Tibial nerve (tissue), 4 donors: ENCODE measurements around the gene CYB561D1. TPM values are rescaled to one million over a fixed set of nuclear protein-coding genes. Genes with fewer than 3 reads are reported as not detected.

ENCODE experiments used
- DNase-seq, 2 donors: peaks; one replicate each; pipeline ENCODE4 v3.0.0-alpha.2; 2019; ENCODE audit warnings: low spot score in 2 of 2
- H3K27ac ChIP-seq, 4 donors: fragments of 200-600 bp; sonication (generic) in 3 of 4; one replicate each; pipeline ENCODE4 v1.5.1; 2017 to 2019; ENCODE audit warnings: mild to moderate bottlenecking in 1 of 4
- H3K27me3 ChIP-seq, 2 donors: fragments of 200-600 bp; sonication (generic) in 1 of 2; one replicate each; pipeline versions ENCODE4 v1.5.1 to v1.6.0; 2017 to 2019
- H3K36me3 ChIP-seq, 3 donors: fragments of 200-600 bp; sonication (generic); one replicate each; pipeline ENCODE4 v1.5.1; 2018 to 2019
- H3K4me1 ChIP-seq, 4 donors: fragments of 200-600 bp; sonication (generic) in 3 of 4; one replicate each; pipeline ENCODE4 v1.5.1; 2017 to 2019
- H3K4me3 ChIP-seq, 4 donors: fragments of 200-600 bp; sonication (generic) in 3 of 4; one replicate each; pipeline ENCODE4 v1.5.1; 2017 to 2019; ENCODE audit warnings: mild to moderate bottlenecking in 1 of 4, moderate library complexity in 1 of 4
- H3K9me3 ChIP-seq, 4 donors: fragments of 200-600 bp; sonication (generic) in 3 of 4; one replicate each; pipeline ENCODE4 v1.5.1; 2017 to 2019
- EP300 ChIP-seq, 2 donors: sonication (generic); formaldehyde crosslinking; IDR thresholded peaks; one replicate each; pipeline ENCODE4 v1.6.1; 2017; ENCODE audit warnings: antibody characterized with exemption in 2 of 2, mild to moderate bottlenecking in 1 of 2
- POLR2A ChIP-seq, 2 donors: fragments of 450-650 bp; IDR thresholded peaks; one replicate each; pipeline ENCODE4 v1.6.1; 2017; ENCODE audit warnings: antibody characterized with exemption in 2 of 2, mild to moderate bottlenecking in 2 of 2, moderate library complexity in 2 of 2
- WGBS, 2 donors: methylation state at CpG; one replicate each; pipeline ENCODE4 v1.1.5; 2018; 5-methylcytosine and 5-hydroxymethylcytosine counted together
- total RNA-seq, 4 donors: library from RNA; depleted of rRNA; stranded (reverse); fragments of >200 nt; gene quantifications; one replicate each; pipeline ENCODE4 v1.1.0, GENCODE V29; 2016
- TF ChIP-seq, protein P1 (sequence below), 5 experiments: fragments of 200-600 bp in 3 of 5; fragments of 450-650 bp in 2 of 5; sonication (generic) in 3 of 5; IDR thresholded peaks; one replicate each; pipeline ENCODE4 v1.5.1; 2016 to 2019; ENCODE audit warnings: antibody characterized with exemption in 5 of 5, mild to moderate bottlenecking in 3 of 5, moderate library complexity in 2 of 5

CYB561D1 gene
- total RNA-seq, 4 donors from 2014 or later, result 4.4 to 8.4 (median 5.6) TPM

DNA sequence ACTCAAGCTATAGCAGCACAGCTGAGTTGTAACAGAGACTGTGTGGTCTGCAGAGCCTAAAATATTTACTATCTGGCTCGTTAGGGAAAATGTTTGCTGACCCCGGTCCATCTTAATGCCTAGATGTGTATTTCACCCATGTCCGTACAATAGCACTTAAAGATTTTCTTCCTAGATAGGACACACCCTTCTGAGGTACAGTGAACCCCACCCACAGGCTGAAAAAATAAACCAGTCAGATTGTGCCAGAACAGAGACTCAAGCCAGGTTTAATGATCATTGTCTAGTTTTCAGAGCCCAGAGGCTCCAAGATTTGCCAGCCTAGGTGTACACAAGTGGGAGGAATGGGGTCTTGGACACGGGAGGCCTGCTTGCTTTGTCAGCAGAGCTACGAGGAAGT, 10.0 kb downstream of the CYB561D1 start:
- TF ChIP-seq POLR2A (IDR thresholded peaks at IDR 0.05) (no peak), EP300 (IDR thresholded peaks at IDR 0.05) (no peak)
- TF ChIP-seq, protein P1, sequence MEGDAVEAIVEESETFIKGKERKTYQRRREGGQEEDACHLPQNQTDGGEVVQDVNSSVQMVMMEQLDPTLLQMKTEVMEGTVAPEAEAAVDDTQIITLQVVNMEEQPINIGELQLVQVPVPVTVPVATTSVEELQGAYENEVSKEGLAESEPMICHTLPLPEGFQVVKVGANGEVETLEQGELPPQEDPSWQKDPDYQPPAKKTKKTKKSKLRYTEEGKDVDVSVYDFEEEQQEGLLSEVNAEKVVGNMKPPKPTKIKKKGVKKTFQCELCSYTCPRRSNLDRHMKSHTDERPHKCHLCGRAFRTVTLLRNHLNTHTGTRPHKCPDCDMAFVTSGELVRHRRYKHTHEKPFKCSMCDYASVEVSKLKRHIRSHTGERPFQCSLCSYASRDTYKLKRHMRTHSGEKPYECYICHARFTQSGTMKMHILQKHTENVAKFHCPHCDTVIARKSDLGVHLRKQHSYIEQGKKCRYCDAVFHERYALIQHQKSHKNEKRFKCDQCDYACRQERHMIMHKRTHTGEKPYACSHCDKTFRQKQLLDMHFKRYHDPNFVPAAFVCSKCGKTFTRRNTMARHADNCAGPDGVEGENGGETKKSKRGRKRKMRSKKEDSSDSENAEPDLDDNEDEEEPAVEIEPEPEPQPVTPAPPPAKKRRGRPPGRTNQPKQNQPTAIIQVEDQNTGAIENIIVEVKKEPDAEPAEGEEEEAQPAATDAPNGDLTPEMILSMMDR (IDR thresholded peaks at IDR 0.05), result no peak
- 67 to 68% methylated on average over 5 of the region's 5 CpGs for WGBS, 2 donors
- Histone ChIP-seq H3K4me1 (peaks cover 0 to 50% (median 16%) of the 10 kb centered on the region in 4 donors), H3K27me3 (no peaks in the 10 kb centered on the region), H3K9me3 (no peaks in the 10 kb centered on the region), H3K27ac (no peak overlapping the region), H3K36me3 (peaks cover 0 to 60% (median 0%) of the 10 kb centered on the region in 3 donors), H3K4me3 (no peak overlapping the region)
- DNase-seq, result no peak

DNA sequence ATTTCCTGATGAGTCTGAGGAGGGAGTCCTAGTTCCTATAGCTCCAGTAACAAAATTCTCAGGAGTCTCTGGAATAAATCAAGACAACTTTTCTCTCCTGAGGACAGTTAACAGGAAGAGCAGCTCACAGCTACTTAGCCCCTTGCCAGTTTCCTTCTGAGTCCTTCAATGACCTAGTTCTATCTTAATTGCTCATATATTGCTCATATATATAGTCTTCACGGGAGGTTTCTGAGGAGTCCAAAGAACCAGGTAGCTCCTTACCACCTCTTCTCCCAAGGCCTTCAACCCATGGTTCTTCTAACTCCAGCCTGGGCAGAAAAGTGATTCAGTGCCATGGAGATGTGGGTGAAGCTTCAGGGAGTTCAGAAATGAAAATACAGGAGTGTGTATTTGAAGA, 11.1 kb downstream of the CYB561D1 start:
- 89 to 100% methylated on average over 1 of the region's 1 CpG for WGBS, 2 donors
- peaks cover 0 to 55% (median 0%) of the 10 kb centered on the region in 3 donors for H3K36me3 ChIP-seq
- no peaks in the 10 kb centered on the region for H3K27me3 ChIP-seq
- TF ChIP-seq, protein P1 (IDR thresholded peaks at IDR 0.05), result no peak
- TF ChIP-seq POLR2A (IDR thresholded peaks at IDR 0.05) (no peak), EP300 (IDR thresholded peaks at IDR 0.05) (no peak)
- peaks cover 0 to 46% (median 16%) of the 10 kb centered on the region in 4 donors for H3K4me1 ChIP-seq
- no peak overlapping the region for H3K4me3 ChIP-seq
- no peak overlapping the region for H3K27ac ChIP-seq
- H3K9me3 ChIP-seq, result no peaks in the 10 kb centered on the region
- DNase-seq, result no peak

DNA sequence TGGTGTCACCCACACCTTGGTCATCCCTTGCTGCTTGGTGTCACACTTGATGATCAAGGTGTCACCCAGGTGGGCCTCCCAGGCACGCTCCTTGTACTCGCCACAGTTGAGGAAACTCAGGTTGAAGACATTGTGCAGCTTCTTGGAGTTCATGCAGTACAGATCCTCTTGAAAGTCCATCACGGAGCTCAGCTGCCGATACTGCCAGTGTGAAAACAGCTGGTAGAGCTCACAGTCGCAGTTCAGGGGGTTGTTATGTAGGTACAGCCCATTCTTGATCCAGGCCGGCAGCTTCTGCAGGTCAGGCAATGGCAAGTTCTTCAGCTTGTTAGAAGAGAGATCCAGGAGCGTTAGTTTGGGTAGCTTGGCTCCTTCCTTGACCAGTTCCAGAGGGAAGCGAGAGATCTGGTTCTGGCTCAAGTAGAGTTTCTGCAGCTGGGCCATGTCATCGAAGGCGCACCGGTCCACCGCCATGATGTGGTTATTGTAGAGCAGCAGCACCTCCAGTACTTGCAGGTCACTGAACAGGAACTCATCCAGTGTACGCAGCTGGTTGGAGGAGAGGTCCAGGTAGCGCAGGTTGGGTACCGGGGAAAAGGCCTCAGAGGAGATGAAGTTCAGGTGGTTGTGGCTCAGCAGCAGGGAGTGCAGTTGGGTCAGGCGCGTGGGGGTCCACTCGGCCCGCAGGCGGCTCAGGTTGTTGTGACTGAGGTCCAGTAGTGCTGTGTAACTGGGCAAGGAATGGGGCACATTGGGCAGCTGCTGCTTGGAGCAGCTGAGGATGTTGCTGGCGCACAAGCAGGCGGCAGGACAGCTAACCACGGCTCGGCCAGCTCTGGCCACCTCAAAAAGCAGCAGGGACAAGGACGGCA, 14.3 kb downstream of the CYB561D1 start:
- Histone ChIP-seq H3K27me3 (no peaks in the 10 kb centered on the region), H3K36me3 (peaks cover 0 to 26% (median 0%) of the 10 kb centered on the region in 3 donors), H3K4me1 (peaks cover 0 to 25% (median 10%) of the 10 kb centered on the region in 4 donors), H3K9me3 (no peaks in the 10 kb centered on the region), H3K4me3 (peak overlapping the region in 2 of 4 donors; percentile 65 to 85), H3K27ac (peak overlapping the region in 1 of 4 donors; percentile 82)
- 90 to 91% methylated on average over 25 of the region's 25 CpGs for WGBS, 2 donors
- no peak for TF ChIP-seq EP300 (IDR thresholded peaks at IDR 0.05)
- TF ChIP-seq, protein P1 (IDR thresholded peaks at IDR 0.05), result no peak
- TF ChIP-seq POLR2A (IDR thresholded peaks at IDR 0.05), result no peak
- DNase-seq, result no peak

DNA sequence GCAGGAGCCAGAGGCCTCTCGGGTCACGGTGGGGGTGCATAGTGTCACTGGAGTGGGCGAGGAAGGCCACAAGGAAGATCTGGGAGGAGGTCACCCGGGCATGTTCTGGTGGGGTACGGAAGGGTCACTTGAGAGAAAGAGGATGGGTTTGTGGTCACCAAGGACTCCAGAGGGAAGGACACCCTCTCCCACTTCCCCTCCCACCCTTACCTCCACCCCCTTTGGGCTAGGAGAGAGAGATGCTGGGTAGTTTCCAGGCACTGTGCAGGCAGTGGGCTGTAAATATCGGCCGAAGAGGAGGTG, 14.9 kb downstream of the CYB561D1 start:
- Histone ChIP-seq H3K9me3 (no peaks in the 10 kb centered on the region), H3K27ac (peak overlapping the region in 3 of 4 donors; percentile 66 to 82 (median 75)), H3K4me3 (peak overlapping the region; percentile 51 to 85 (median 66)), H3K4me1 (peaks cover 0 to 24% (median 10%) of the 10 kb centered on the region in 4 donors), H3K36me3 (peaks cover 0 to 25% (median 0%) of the 10 kb centered on the region in 3 donors), H3K27me3 (no peaks in the 10 kb centered on the region)
- no peak for DNase-seq
- TF ChIP-seq POLR2A (IDR thresholded peaks at IDR 0.05) (no peak), EP300 (IDR thresholded peaks at IDR 0.05) (no peak)
- TF ChIP-seq, protein P1 (IDR thresholded peaks at IDR 0.05), result no peak
- 64 to 67% methylated on average over 7 of the region's 7 CpGs for WGBS, 2 donors
